Activated CD8-positive, alpha-beta T cell treated with anti-CD3 and anti-CD28 coated beads for 36 hours (primary cell): ENCODE data around the gene MYO15B. TPM values are rescaled to one million over a fixed set of nuclear protein-coding genes. Genes with fewer than 3 reads are reported as not detected.

Experiments
- ATAC-seq: fragments of 200-7000 bp; cut with Tn5 transposase; one replicate; pipeline ENCODE4 v1.10.0; 2021; ENCODE audit warnings: mild to moderate bottlenecking, moderate library complexity
- CTCF ChIA-PET: fragments of 350-600 bp; sonication (Branson Sonifier 250); formaldehyde crosslinking; loops from one replicate; lab custom pipeline; 2021; ENCODE audit warnings: antibody characterized with exemption; lab: Charles Lee
- POLR2A ChIA-PET: fragments of 350-600 bp; sonication (Branson Sonifier 250); formaldehyde crosslinking; loops from one replicate; lab custom pipeline; 2021; ENCODE audit warnings: antibody characterized with exemption; lab: Charles Lee
- DNase-seq: peaks from one replicate; pipeline ENCODE4 v3.0.0-alpha.2; 2020
- H3K27ac Mint-ChIP-seq: one replicate; pipeline ENCODE4 v1.8.0; 2021; ENCODE audit warnings: mild to moderate bottlenecking, mixed read lengths
- H3K27me3 Mint-ChIP-seq: one replicate; pipeline ENCODE4 v1.8.0; 2021; ENCODE audit warnings: mixed read lengths
- H3K36me3 Mint-ChIP-seq: one replicate; pipeline ENCODE4 v1.8.0; 2021; ENCODE audit warnings: low read depth, mixed read lengths
- H3K4me1 Mint-ChIP-seq: one replicate; pipeline ENCODE4 v1.8.0; 2021; ENCODE audit warnings: low read depth, mixed read lengths
- H3K4me3 Mint-ChIP-seq: one replicate; pipeline ENCODE4 v1.8.0; 2021; ENCODE audit warnings: mild to moderate bottlenecking, moderate library complexity, mixed read lengths
- H3K9me3 Mint-ChIP-seq: one replicate; pipeline ENCODE4 v1.8.0; 2021; ENCODE audit warnings: mixed read lengths
- CTCF ChIP-seq: fragments of 200-600 bp; IDR thresholded peaks from one replicate; pipeline ENCODE4 v1.8.0; 2022; ENCODE audit warnings: antibody characterized with exemption, mild to moderate bottlenecking
- intact Hi-C: fragments of 100-400 bp; cut with micrococcal nuclease; formaldehyde crosslinking; loops from one replicate; pipeline ENCODE4 v1.10.0; 2022
- total RNA-seq, 2 experiments: library from RNA; stranded (reverse); gene quantifications; one replicate each; pipeline ENCODE4 v1.2.3, GENCODE V29; 2021

Gene MYO15B
- total RNA-seq, 2 experiments from 2014 or later: 24.9 to 28.7 TPM

GRCh38 chr17:75553295-75554110, 34.1 kb upstream of the MYO15B start:
- POLR2A ChIA-PET: interaction anchor here (0.6 kb wide), 1 partner anchor 18 kb away, joined by 3 read pairs; no protein-coding TSS in a partner anchor
- no peak overlapping the region for H3K4me3 Mint-ChIP-seq
- no peaks in the 10 kb centered on the region for H3K36me3 Mint-ChIP-seq
- DNase-seq (no peak), ATAC-seq (no peak)
- H3K9me3 Mint-ChIP-seq: no peaks in the 10 kb centered on the region
- intact Hi-C loops: no loop called here
- no peak for TF ChIP-seq CTCF
- H3K27ac Mint-ChIP-seq: no peak overlapping the region
- no peaks in the 10 kb centered on the region for H3K4me1 Mint-ChIP-seq
- no peaks in the 10 kb centered on the region for H3K27me3 Mint-ChIP-seq
- CTCF ChIA-PET: interaction anchor here (0.8 kb wide), 2 partner anchors 33 to 35 kb away, joined by 3 read pairs; no protein-coding TSS in a partner anchor

- Mint-ChIP-seq H3K4me3 (no peak overlapping the region), H3K4me1 (no peaks in the 10 kb centered on the region), H3K27ac (no peak overlapping the region), H3K9me3 (no peaks in the 10 kb centered on the region), H3K27me3 (no peaks in the 10 kb centered on the region), H3K36me3 (no peaks in the 10 kb centered on the region)
- ChIA-PET POLR2A (no interaction called here), CTCF (no interaction called here)
- ATAC-seq: no peak
- TF ChIP-seq CTCF: no peak
- no peak for DNase-seq
- intact Hi-C loops: no loop called here
These were observed 31.9 kb upstream of the MYO15B start for GRCh38 chr17:75555679-75556153.

- CTCF ChIA-PET: no interaction called here
- Mint-ChIP-seq H3K9me3 (no peaks in the 10 kb centered on the region), H3K27me3 (no peaks in the 10 kb centered on the region), H3K27ac (no peak overlapping the region), H3K4me3 (no peak overlapping the region), H3K4me1 (no peaks in the 10 kb centered on the region), H3K36me3 (no peaks in the 10 kb centered on the region)
- no peak for ATAC-seq
- intact Hi-C loops: no loop called here
- POLR2A ChIA-PET: no interaction called here
- TF ChIP-seq CTCF: no peak
- no peak for DNase-seq
These were observed 30.3 kb upstream of the MYO15B start for GRCh38 chr17:75557075-75557851.

- no peak for TF ChIP-seq CTCF
- H3K4me3 Mint-ChIP-seq: no peak overlapping the region
- H3K27me3 Mint-ChIP-seq: no peaks in the 10 kb centered on the region
- H3K36me3 Mint-ChIP-seq: no peaks in the 10 kb centered on the region
- intact Hi-C loops: no loop called here
- H3K27ac Mint-ChIP-seq: no peak overlapping the region
- no peaks in the 10 kb centered on the region for H3K9me3 Mint-ChIP-seq
- ChIA-PET POLR2A (no interaction called here), CTCF (no interaction called here)
- no peaks in the 10 kb centered on the region for H3K4me1 Mint-ChIP-seq
- ATAC-seq: no peak
- DNase-seq: no peak
These were observed 29.5 kb upstream of the MYO15B start for GRCh38 chr17:75557852-75558665.
